Measurements from ENCODE around the gene TMC8.

- TF ChIP-seq CTCF (IDR thresholded peaks at IDR 0.05; ENCODE audit: low read depth, low read length) (no peak), EZH2phosphoT487 (IDR thresholded peaks at IDR 0.05; ENCODE audit: low read depth) (no peak)
Observed at GRCh38 chr17:78120537-78120936, 10.0 kb upstream of the TMC8 start.

Measured in OCI-LY3 (cell line).